Measurements from ENCODE around the gene SLAIN2. TPM values are rescaled to one million over a fixed set of nuclear protein-coding genes. Genes with fewer than 3 reads are reported as not detected.
A peak's percentile ranks its signal among the peaks of the same experiment; 100 is the strongest.

Gene SLAIN2
- polyA plus RNA-seq, 3 donors = 13.9 to 24.1 (median 17.6) TPM

GRCh38 chr4:48369248-48369647, 27.9 kb downstream of the SLAIN2 start:
- Mint-ChIP-seq H3K27ac (no peak overlapping the region), H3K36me3 (peaks cover 6 to 22% of the 10 kb centered on the region in 2 donors)
- H3K27me3 ChIP-seq (ENCODE audit: control insufficient read depth in 2 of 2, insufficient read depth in 2 of 2, low read length in 2 of 2) = no peaks in the 10 kb centered on the region

GRCh38 chr4:48369771-48370170, 28.4 kb downstream of the SLAIN2 start:
- TF ChIP-seq CTCF (IDR thresholded peaks at IDR 0.05) = no peak
- intact Hi-C loops (cut with micrococcal nuclease) = no loop called here
- H3K4me1 ChIP-seq (ENCODE audit: control insufficient read depth in 1 of 2, insufficient read depth in 2 of 2, low read length in 2 of 2) = no peaks in the 10 kb centered on the region
- Mint-ChIP-seq H3K4me1 (peaks cover 11% of the 10 kb centered on the region), H3K9me3 (peaks cover 0 to 1% (median 0%) of the 10 kb centered on the region in 7 donors), H3K4me3 (no peak overlapping the region), H3K36me3 (peaks cover 6 to 22% of the 10 kb centered on the region in 2 donors), H3K27ac (peak overlapping the region in 1 of 7 donors; percentile 30), H3K27me3 (ENCODE audit: low read depth in 3 of 3) (peaks cover 0 to 2% (median 0%) of the 10 kb centered on the region in 3 donors)
- H2AFZ ChIP-seq (ENCODE audit: insufficient read depth, low read depth, low read length, poor library complexity, severe bottlenecking) = no peak overlapping the region
- peaks cover 3 to 4% of the 10 kb centered on the region in 2 donors for H3K36me3 ChIP-seq (replicated peaks in 1 of 2; ENCODE audit: control insufficient read depth in 1 of 2, insufficient read depth in 2 of 2, low read length in 2 of 2)
- WGBS (ENCODE audit: insufficient coverage) = no CpG with 5 or more reads among the region's 2 CpGs
- no peak overlapping the region for H3K4me3 ChIP-seq (replicated peaks in 1 of 3; ENCODE audit: low read depth in 2 of 3, low read length in 3 of 3)
- H3K27me3 ChIP-seq (ENCODE audit: control insufficient read depth in 2 of 2, insufficient read depth in 2 of 2, low read length in 2 of 2) = no peaks in the 10 kb centered on the region
- H3K9ac ChIP-seq (ENCODE audit: insufficient read depth, low read length, poor library complexity, severe bottlenecking) = no peak overlapping the region
- H3K27ac ChIP-seq (ENCODE audit: low read depth in 1 of 2, low read length in 2 of 2) = no peak overlapping the region
- H4K20me1 ChIP-seq (ENCODE audit: insufficient read depth, low read length) = peaks cover 98% of the 10 kb centered on the region
- peaks cover 49% of the 10 kb centered on the region for H3K79me2 ChIP-seq (ENCODE audit: insufficient read depth, low read length)
- no peak for DNase-seq
- H3K4me2 ChIP-seq (replicated peaks; ENCODE audit: extremely low read depth, low read length, poor library complexity, severe bottlenecking) = no peak overlapping the region
- no peaks in the 10 kb centered on the region for H3K9me3 ChIP-seq (replicated peaks in 1 of 2; ENCODE audit: control insufficient read depth in 1 of 2, insufficient read depth in 1 of 2, low read length in 2 of 2)

More at GRCh38 chr4:48369248-48369647, 27.9 kb downstream of the SLAIN2 start:
- H4K20me1 ChIP-seq (ENCODE audit: insufficient read depth, low read length) = peaks cover 94% of the 10 kb centered on the region
- Mint-ChIP-seq H3K27me3 (ENCODE audit: low read depth in 3 of 3) (no peaks in the 10 kb centered on the region), H3K9me3 (peaks cover 0 to 1% (median 0%) of the 10 kb centered on the region in 7 donors), H3K4me3 (no peak overlapping the region), H3K4me1 (peaks cover 11% of the 10 kb centered on the region)
- H3K79me2 ChIP-seq (ENCODE audit: insufficient read depth, low read length) = peaks cover 49% of the 10 kb centered on the region
- no peak overlapping the region for H3K4me3 ChIP-seq (replicated peaks in 1 of 3; ENCODE audit: low read depth in 2 of 3, low read length in 3 of 3)
- H3K4me1 ChIP-seq (ENCODE audit: control insufficient read depth in 1 of 2, insufficient read depth in 2 of 2, low read length in 2 of 2) = no peaks in the 10 kb centered on the region
- H3K9ac ChIP-seq (ENCODE audit: insufficient read depth, low read length, poor library complexity, severe bottlenecking) = no peak overlapping the region
- intact Hi-C loops (cut with micrococcal nuclease) = no loop called here
- TF ChIP-seq CTCF (IDR thresholded peaks at IDR 0.05) = no peak
- DNase-seq = no peak
- peaks cover 0 to 4% of the 10 kb centered on the region in 2 donors for H3K36me3 ChIP-seq (replicated peaks in 1 of 2; ENCODE audit: control insufficient read depth in 1 of 2, insufficient read depth in 2 of 2, low read length in 2 of 2)
- WGBS (ENCODE audit: insufficient coverage) = 0% methylated on average over 1 of the region's 2 CpGs
- H3K4me2 ChIP-seq (replicated peaks; ENCODE audit: extremely low read depth, low read length, poor library complexity, severe bottlenecking) = no peak overlapping the region
- H3K27ac ChIP-seq (ENCODE audit: low read depth in 1 of 2, low read length in 2 of 2) = peak overlapping the region in 1 of 2 donors; percentile 1
- no peak overlapping the region for H2AFZ ChIP-seq (ENCODE audit: insufficient read depth, low read depth, low read length, poor library complexity, severe bottlenecking)
- no peaks in the 10 kb centered on the region for H3K9me3 ChIP-seq (replicated peaks in 1 of 2; ENCODE audit: control insufficient read depth in 1 of 2, insufficient read depth in 1 of 2, low read length in 2 of 2)
